ENCODE measurements around the gene MYO3B. TPM values are rescaled to one million over a fixed set of nuclear protein-coding genes. Genes with fewer than 3 reads are reported as not detected.

Gene MYO3B
- total and polyA plus RNA-seq, 5 donors: not detected

GRCh38 chr2:170486730-170487129 is 308.8 kb downstream of the MYO3B start:
- H3K4me3 ChIP-seq (ENCODE audit: low read length): no peak overlapping the region
- intact Hi-C loops (cut with DNase I): loop anchor here in 1 of 4 donors (5.0 kb wide), 1 partner anchor 326 kb away; no protein-coding TSS in a partner anchor
- ATAC-seq (no peak), DNase-seq (no peak)
- H3K4me1 ChIP-seq (ENCODE audit: control insufficient read depth, insufficient read depth, low read length): no peaks in the 10 kb centered on the region
- no peaks in the 10 kb centered on the region for H3K27me3 ChIP-seq (ENCODE audit: control insufficient read depth, insufficient read depth)
- WGBS: 85% methylated on average over 3 of the region's 3 CpGs
- no peak overlapping the region for H3K27ac ChIP-seq (ENCODE audit: low read length)
- H3K9me3 ChIP-seq (ENCODE audit: control insufficient read depth, low read length): no peaks in the 10 kb centered on the region

GRCh38 chr2:170488807-170489206 is 310.9 kb downstream of the MYO3B start:
- Histone ChIP-seq H3K9me3 (ENCODE audit: control insufficient read depth, low read length) (no peaks in the 10 kb centered on the region), H3K27me3 (ENCODE audit: control insufficient read depth, insufficient read depth) (no peaks in the 10 kb centered on the region), H3K27ac (ENCODE audit: low read length) (no peak overlapping the region), H3K4me3 (ENCODE audit: low read length) (no peak overlapping the region), H3K4me1 (ENCODE audit: control insufficient read depth, insufficient read depth, low read length) (no peaks in the 10 kb centered on the region)
- intact Hi-C loops (cut with DNase I): loop anchor here in 1 of 4 donors (5.0 kb wide), 1 partner anchor 323 kb away; no protein-coding TSS in a partner anchor
- DNase-seq: no peak
- 63% methylated on average over 1 of the region's 1 CpG for WGBS
- no peak for ATAC-seq

GRCh38 chr2:170492010-170492409 is 314.1 kb downstream of the MYO3B start:
- no peaks in the 10 kb centered on the region for H3K4me1 ChIP-seq (ENCODE audit: control insufficient read depth, insufficient read depth, low read length)
- H3K9me3 ChIP-seq (ENCODE audit: control insufficient read depth, low read length): no peaks in the 10 kb centered on the region
- ATAC-seq (no peak), DNase-seq (no peak)
- WGBS: 81% methylated on average over 3 of the region's 3 CpGs
- H3K4me3 ChIP-seq (ENCODE audit: low read length): no peak overlapping the region
- intact Hi-C loops (cut with DNase I): loop anchor here in 1 of 4 donors (10.0 kb wide), 1 partner anchor 323 kb away; the partner anchor contains the start of gene GAD1
- no peaks in the 10 kb centered on the region for H3K27me3 ChIP-seq (ENCODE audit: control insufficient read depth, insufficient read depth)
- no peak overlapping the region for H3K27ac ChIP-seq (ENCODE audit: low read length)

- H3K27me3 ChIP-seq (ENCODE audit: control insufficient read depth, insufficient read depth): no peaks in the 10 kb centered on the region
- 86% methylated on average over 5 of the region's 5 CpGs for WGBS
- ATAC-seq: no peak
- no peaks in the 10 kb centered on the region for H3K9me3 ChIP-seq (ENCODE audit: control insufficient read depth, low read length)
- no peak overlapping the region for H3K4me3 ChIP-seq (ENCODE audit: low read length)
- intact Hi-C loops (cut with DNase I): loop anchor here in 1 of 4 donors (10.0 kb wide), 1 partner anchor 321 kb away; the partner anchor contains the start of gene GAD1
- no peaks in the 10 kb centered on the region for H3K4me1 ChIP-seq (ENCODE audit: control insufficient read depth, insufficient read depth, low read length)
- no peak for DNase-seq
- H3K27ac ChIP-seq (ENCODE audit: low read length): no peak overlapping the region
These were observed 315.6 kb downstream of the MYO3B start for GRCh38 chr2:170493426-170494097.

- Histone ChIP-seq H3K4me3 (ENCODE audit: low read length) (no peak overlapping the region), H3K9me3 (ENCODE audit: control insufficient read depth, low read length) (no peaks in the 10 kb centered on the region), H3K4me1 (ENCODE audit: control insufficient read depth, insufficient read depth, low read length) (no peaks in the 10 kb centered on the region), H3K27ac (ENCODE audit: low read length) (no peak overlapping the region), H3K27me3 (ENCODE audit: control insufficient read depth, insufficient read depth) (no peaks in the 10 kb centered on the region)
- ATAC-seq (no peak), DNase-seq (no peak)
- 58% methylated on average over 1 of the region's 1 CpG for WGBS
- intact Hi-C loops (cut with DNase I): loop anchor here in 1 of 4 donors (10.0 kb wide), 1 partner anchor 319 kb away; the partner anchor contains the start of gene GAD1
These were observed 317.9 kb downstream of the MYO3B start for GRCh38 chr2:170495896-170496295.

GRCh38 chr2:170498619-170499018 is 320.7 kb downstream of the MYO3B start:
- 36% methylated on average over 5 of the region's 5 CpGs for WGBS

GRCh38 chr2:170500104-170500503 is 322.2 kb downstream of the MYO3B start:
- DNase-seq (no peak), ATAC-seq (no peak)
- Histone ChIP-seq H3K27ac (ENCODE audit: low read length) (no peak overlapping the region), H3K4me3 (ENCODE audit: low read length) (no peak overlapping the region), H3K9me3 (ENCODE audit: control insufficient read depth, low read length) (no peaks in the 10 kb centered on the region), H3K4me1 (ENCODE audit: control insufficient read depth, insufficient read depth, low read length) (peaks cover 3% of the 10 kb centered on the region), H3K27me3 (ENCODE audit: control insufficient read depth, insufficient read depth) (no peaks in the 10 kb centered on the region)
- intact Hi-C loops (cut with DNase I): loop anchor here in 1 of 4 donors (10.0 kb wide), 1 partner anchor 215 kb away; the partner anchor contains the start of gene SP5
- WGBS: 79% methylated on average over 1 of the region's 1 CpG

More at GRCh38 chr2:170498619-170499018, 320.7 kb downstream of the MYO3B start:
- intact Hi-C loops (cut with DNase I): loop anchor here in 1 of 4 donors (10.0 kb wide), 1 partner anchor 316 kb away; the partner anchor contains the start of gene GAD1
- H3K4me3 ChIP-seq (ENCODE audit: low read length): no peak overlapping the region
- DNase-seq (no peak), ATAC-seq (no peak)
- H3K9me3 ChIP-seq (ENCODE audit: control insufficient read depth, low read length): no peaks in the 10 kb centered on the region
- H3K4me1 ChIP-seq (ENCODE audit: control insufficient read depth, insufficient read depth, low read length): peaks cover 3% of the 10 kb centered on the region
- H3K27me3 ChIP-seq (ENCODE audit: control insufficient read depth, insufficient read depth): no peaks in the 10 kb centered on the region
- no peak overlapping the region for H3K27ac ChIP-seq (ENCODE audit: low read length)

GRCh38 chr2:170500770-170501169 is 322.8 kb downstream of the MYO3B start:
- Histone ChIP-seq H3K4me1 (ENCODE audit: control insufficient read depth, insufficient read depth, low read length) (peaks cover 3% of the 10 kb centered on the region), H3K27me3 (ENCODE audit: control insufficient read depth, insufficient read depth) (no peaks in the 10 kb centered on the region), H3K4me3 (ENCODE audit: low read length) (no peak overlapping the region), H3K27ac (ENCODE audit: low read length) (no peak overlapping the region), H3K9me3 (ENCODE audit: control insufficient read depth, low read length) (no peaks in the 10 kb centered on the region)
- DNase-seq (no peak), ATAC-seq (no peak)
- intact Hi-C loops (cut with DNase I): loop anchor here in 1 of 4 donors (10.0 kb wide), 1 partner anchor 214 kb away; the partner anchor contains the start of gene SP5
- 38% methylated on average over 5 of the region's 5 CpGs for WGBS

GRCh38 chr2:170501421-170502043 is 323.6 kb downstream of the MYO3B start:
- H3K27ac ChIP-seq (ENCODE audit: low read length): no peak overlapping the region
- DNase-seq (no peak), ATAC-seq (no peak)
- WGBS: 61% methylated on average over 6 of the region's 6 CpGs
- H3K27me3 ChIP-seq (ENCODE audit: control insufficient read depth, insufficient read depth): no peaks in the 10 kb centered on the region
- intact Hi-C loops (cut with DNase I): loop anchor here in 1 of 4 donors (10.0 kb wide), 1 partner anchor 213 kb away; the partner anchor contains the start of gene SP5
- H3K9me3 ChIP-seq (ENCODE audit: control insufficient read depth, low read length): no peaks in the 10 kb centered on the region
- H3K4me3 ChIP-seq (ENCODE audit: low read length): no peak overlapping the region
- H3K4me1 ChIP-seq (ENCODE audit: control insufficient read depth, insufficient read depth, low read length): peaks cover 3% of the 10 kb centered on the region

- no peaks in the 10 kb centered on the region for H3K9me3 ChIP-seq (ENCODE audit: control insufficient read depth, low read length)
- 61% methylated on average over 8 of the region's 8 CpGs for WGBS
- H3K4me3 ChIP-seq (ENCODE audit: low read length): no peak overlapping the region
- ATAC-seq (no peak), DNase-seq (no peak)
- no peak overlapping the region for H3K27ac ChIP-seq (ENCODE audit: low read length)
- H3K4me1 ChIP-seq (ENCODE audit: control insufficient read depth, insufficient read depth, low read length): peaks cover 3% of the 10 kb centered on the region
- no peaks in the 10 kb centered on the region for H3K27me3 ChIP-seq (ENCODE audit: control insufficient read depth, insufficient read depth)
- intact Hi-C loops (cut with DNase I): loop anchor here in 1 of 4 donors (10.0 kb wide), 1 partner anchor 212 kb away; the partner anchor contains the start of gene SP5
These were observed 324.6 kb downstream of the MYO3B start for GRCh38 chr2:170502361-170503130.

Measured in right cardiac atrium (tissue), 5 donors.